Measurements from ENCODE around the gene METAP1D. TPM values are rescaled to one million over a fixed set of nuclear protein-coding genes. Genes with fewer than 3 reads are reported as not detected.
A peak's percentile ranks its signal among the peaks of the same experiment; 100 is the strongest.

The METAP1D gene
- total RNA-seq = 1 to 10 TPM; 4.1 to 4.8 TPM

DNA sequence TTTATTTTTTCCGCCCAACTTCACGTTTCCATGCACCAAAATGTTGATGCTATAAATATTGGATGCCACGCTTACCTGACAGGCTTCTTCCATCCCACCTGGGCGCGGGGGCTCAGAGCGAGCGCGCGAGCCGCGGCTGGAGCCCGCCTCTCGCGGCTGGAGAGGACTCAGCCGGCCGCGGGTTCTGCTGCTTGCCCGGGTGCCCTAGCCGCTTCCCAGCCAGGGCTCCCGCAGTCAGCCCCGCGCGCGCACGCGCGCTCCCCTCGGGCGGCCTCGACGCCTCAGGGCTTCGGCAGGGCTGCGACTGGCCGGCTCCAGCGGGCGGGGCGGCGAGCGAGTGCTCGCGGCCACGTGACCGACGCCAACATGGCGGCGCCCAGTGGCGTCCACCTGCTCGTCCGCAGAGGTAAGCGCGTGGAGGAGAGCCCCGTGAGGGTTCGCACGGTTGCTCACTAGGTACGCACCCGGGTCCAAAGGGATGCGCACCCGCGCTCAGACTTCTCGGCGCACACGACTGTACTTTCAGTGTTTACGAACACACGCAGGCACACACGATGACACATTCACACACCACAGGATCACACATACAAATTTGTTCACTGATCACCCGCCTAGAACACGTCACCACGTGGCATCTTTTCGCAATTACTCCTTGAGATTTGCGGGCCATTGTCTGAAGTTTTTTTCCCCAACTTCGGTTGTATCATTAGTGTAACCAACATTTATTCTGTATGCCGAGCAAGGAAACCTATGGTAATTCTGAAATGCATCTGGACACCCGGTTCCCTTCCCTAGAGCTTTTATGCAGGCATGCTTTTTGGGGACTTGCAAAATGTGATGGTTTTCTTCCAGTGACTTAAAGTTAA lies at the start of gene METAP1D:
METAP1D (plus strand) TSS at position 350 of the 866 bp plus-strand sequence; CDS start at position 367, 17 bp downstream.
- peak; percentile 98 for ATAC-seq (replicated peaks)
- H3K9me3 Mint-ChIP-seq = no peaks in the 10 kb centered on the region
- H3K4me1 Mint-ChIP-seq = peaks cover 18% of the 10 kb centered on the region
- H3K36me3 Mint-ChIP-seq (ENCODE audit: low read depth) = no peaks in the 10 kb centered on the region
- H3K27ac Mint-ChIP-seq = peak within 1 kb of the TSS; percentile 81
- peak within 1 kb of the TSS; percentile 86 for H3K4me3 Mint-ChIP-seq
- H3K27me3 Mint-ChIP-seq = peaks cover 3% of the 10 kb centered on the region

DNA sequence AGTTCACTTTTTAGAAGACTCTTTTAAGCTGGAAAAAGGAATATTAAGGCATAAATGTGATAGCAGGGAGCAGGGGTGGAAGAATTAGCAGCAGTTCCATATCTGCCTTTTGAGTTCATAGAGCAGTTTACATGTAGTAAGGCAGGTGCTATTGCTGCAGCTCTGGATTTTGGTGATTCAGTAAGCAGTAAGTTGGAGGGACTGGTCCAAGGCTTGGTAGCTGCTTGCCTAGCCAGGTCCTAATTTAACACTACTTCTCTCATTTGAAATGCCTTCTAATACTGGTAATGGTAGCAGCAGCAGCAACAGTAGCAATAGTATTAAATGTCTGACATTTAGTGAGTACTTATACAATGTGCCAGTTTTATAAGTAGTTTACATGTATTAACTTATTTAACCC lies 47.5 kb upstream of the METAP1D start:
- Mint-ChIP-seq H3K4me1 (peaks cover 12% of the 10 kb centered on the region), H3K36me3 (ENCODE audit: low read depth) (peaks cover 72% of the 10 kb centered on the region), H3K9me3 (no peaks in the 10 kb centered on the region), H3K27ac (no peak overlapping the region), H3K4me3 (no peak overlapping the region), H3K27me3 (no peaks in the 10 kb centered on the region)
- no peak for ATAC-seq (replicated peaks)

DNA sequence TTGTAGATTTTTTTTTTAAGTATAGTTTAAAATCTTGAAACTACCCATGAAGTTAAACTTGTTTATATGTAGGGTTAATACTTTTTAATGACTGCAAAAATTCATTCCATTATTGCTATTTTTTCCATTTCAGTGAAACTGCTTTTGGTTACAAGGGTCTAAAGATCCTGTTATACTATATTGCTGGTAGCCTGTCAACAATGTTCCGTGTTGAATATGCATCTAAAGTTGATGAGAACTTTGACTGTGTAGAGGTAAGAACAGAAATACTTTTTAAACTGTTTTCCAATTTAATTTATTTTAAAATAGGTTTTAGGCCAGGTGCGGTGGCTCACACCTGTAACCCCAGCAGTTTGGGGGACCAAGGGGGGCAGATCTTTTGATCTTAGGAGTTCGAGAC lies 47.0 kb upstream of the METAP1D start:
- Mint-ChIP-seq H3K4me1 (peaks cover 12% of the 10 kb centered on the region), H3K4me3 (no peak overlapping the region), H3K27ac (no peak overlapping the region), H3K27me3 (no peaks in the 10 kb centered on the region), H3K36me3 (ENCODE audit: low read depth) (peaks cover 74% of the 10 kb centered on the region), H3K9me3 (no peaks in the 10 kb centered on the region)
- ATAC-seq (replicated peaks) = no peak

DNA sequence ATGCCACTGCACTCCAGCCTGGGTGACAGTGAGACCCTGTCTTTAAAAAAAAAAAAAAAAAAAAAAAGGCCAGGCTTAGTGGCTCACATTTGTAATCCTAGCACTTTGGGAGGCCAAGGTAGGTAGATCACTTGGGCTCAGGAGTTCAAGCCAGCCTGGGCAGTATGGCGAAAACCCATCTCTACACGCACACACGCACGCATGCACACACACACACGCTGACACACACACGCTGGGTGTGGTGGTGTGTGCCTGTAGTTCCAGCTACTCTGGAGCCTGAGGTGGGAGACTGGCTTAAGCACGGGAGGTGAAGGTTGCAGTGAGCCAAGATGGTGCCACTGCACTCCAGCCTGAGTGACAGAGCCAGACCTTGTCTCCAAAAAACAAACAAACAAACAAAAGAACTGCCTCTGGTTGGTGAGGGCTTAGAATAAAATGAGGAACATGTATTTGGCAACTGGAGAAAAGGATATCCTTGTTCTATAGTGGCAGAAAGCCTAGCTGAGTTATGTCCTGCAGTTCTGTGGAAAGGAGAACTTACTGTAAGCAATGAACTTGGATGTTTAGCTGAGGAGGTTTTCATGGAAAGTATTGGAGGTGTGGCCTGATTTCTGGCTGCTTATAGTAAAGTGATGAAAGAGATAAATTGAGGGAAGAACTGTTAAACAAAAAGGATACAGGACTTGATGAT lies 43.5 kb upstream of the METAP1D start:
- Mint-ChIP-seq H3K36me3 (ENCODE audit: low read depth) (peaks cover 65% of the 10 kb centered on the region), H3K9me3 (no peaks in the 10 kb centered on the region), H3K27me3 (no peaks in the 10 kb centered on the region), H3K27ac (no peak overlapping the region), H3K4me1 (peaks cover 12% of the 10 kb centered on the region), H3K4me3 (no peak overlapping the region)
- no peak for ATAC-seq (replicated peaks)

DNA sequence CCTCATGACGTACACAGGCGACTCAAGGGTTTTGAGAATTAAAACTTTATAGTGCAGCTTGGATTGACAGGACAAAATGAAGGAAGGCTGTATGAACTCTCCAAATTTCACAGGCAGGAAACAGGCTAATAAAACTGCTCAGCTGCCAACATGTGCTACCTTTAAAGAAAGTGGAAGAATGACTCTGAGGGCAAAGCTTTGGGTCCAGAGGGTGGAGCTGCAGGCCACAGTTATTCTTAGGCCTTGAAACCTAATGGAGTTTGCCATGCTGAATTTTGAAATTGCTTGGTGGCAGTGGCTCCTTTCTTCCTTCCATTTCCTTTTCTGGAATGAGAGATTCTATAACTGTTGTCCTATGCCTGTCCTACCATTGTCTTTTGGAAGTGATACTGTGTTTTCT lies 42.7 kb upstream of the METAP1D start:
- ATAC-seq (replicated peaks) = no peak
- H3K9me3 Mint-ChIP-seq = no peaks in the 10 kb centered on the region

DNA sequence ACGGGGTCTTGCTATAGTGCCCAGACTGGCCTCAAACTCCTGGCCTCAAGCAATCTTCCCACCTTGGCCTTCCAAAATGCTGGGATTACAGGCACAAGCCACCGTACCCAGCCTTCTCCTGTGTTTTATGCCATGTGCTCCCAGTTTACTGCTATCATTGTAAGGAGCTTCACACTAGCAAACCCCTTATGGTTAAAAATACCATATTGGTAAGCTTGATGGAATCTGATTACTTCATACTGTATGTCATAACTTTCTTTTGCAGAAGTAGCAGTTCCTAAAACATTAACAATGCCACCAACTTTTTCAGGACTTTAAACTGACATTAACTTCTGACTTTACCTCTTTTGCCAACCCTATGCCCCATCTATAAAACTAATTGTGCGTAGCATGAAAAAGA lies 41.3 kb upstream of the METAP1D start:
- Mint-ChIP-seq H3K27ac (no peak overlapping the region), H3K9me3 (no peaks in the 10 kb centered on the region)
- no peak for ATAC-seq (replicated peaks)

More for the DNA sequence above, 42.7 kb upstream of the METAP1D start:
- Mint-ChIP-seq H3K27ac (no peak overlapping the region), H3K36me3 (ENCODE audit: low read depth) (peaks cover 59% of the 10 kb centered on the region), H3K4me3 (no peak overlapping the region), H3K27me3 (no peaks in the 10 kb centered on the region), H3K4me1 (peaks cover 12% of the 10 kb centered on the region)

DNA sequence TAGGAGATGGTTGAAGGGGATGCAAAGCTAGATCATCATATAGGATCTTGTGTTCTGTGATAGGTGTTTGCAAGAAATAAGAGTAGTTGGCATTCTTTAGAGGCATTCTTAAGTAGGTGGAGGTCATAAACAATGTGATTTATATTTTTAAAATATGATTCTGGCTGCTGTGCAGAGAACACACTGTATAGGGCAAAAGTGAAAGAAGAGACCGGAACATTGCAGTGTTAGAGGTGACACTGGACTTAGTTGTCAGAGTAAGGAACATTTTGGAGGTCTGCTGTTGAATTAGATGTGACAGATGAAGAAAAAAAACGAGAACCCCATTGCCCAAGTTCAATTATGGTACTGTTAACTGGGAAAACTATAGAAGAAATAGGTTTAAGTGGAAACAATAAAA lies 39.8 kb upstream of the METAP1D start:
- Mint-ChIP-seq H3K9me3 (no peaks in the 10 kb centered on the region), H3K36me3 (ENCODE audit: low read depth) (peaks cover 41% of the 10 kb centered on the region), H3K27me3 (no peaks in the 10 kb centered on the region), H3K27ac (no peak overlapping the region), H3K4me1 (peaks cover 10% of the 10 kb centered on the region), H3K4me3 (no peak overlapping the region)
- ATAC-seq (replicated peaks) = no peak

More for the DNA sequence above, 41.3 kb upstream of the METAP1D start:
- Mint-ChIP-seq H3K27me3 (no peaks in the 10 kb centered on the region), H3K4me1 (peaks cover 12% of the 10 kb centered on the region), H3K4me3 (no peak overlapping the region), H3K36me3 (ENCODE audit: low read depth) (peaks cover 46% of the 10 kb centered on the region)

DNA sequence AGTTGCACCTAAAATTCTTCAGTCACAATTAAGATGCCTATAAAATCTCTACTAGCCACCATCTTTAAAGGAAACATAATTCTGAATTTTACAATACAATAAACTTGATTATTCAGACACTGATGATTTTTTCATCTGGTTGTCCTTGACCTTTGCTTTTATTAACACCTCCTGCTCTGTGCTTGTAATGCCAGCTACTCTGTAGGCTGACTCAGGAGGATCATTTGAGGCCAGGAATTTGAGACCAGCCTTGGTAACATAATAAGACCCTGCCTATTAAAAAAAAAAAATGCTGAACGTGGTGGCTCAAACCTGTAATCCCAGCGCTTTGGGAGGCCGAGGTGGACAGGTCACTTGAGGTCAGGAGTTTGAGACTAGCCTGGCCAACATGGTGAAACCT lies 39.2 kb upstream of the METAP1D start:
- H3K9me3 Mint-ChIP-seq = no peaks in the 10 kb centered on the region
- H3K4me3 Mint-ChIP-seq = no peak overlapping the region
- no peak for ATAC-seq (replicated peaks)
- peaks cover 8% of the 10 kb centered on the region for H3K4me1 Mint-ChIP-seq
- H3K36me3 Mint-ChIP-seq (ENCODE audit: low read depth) = peaks cover 42% of the 10 kb centered on the region
- no peaks in the 10 kb centered on the region for H3K27me3 Mint-ChIP-seq
- H3K27ac Mint-ChIP-seq = no peak overlapping the region

DNA sequence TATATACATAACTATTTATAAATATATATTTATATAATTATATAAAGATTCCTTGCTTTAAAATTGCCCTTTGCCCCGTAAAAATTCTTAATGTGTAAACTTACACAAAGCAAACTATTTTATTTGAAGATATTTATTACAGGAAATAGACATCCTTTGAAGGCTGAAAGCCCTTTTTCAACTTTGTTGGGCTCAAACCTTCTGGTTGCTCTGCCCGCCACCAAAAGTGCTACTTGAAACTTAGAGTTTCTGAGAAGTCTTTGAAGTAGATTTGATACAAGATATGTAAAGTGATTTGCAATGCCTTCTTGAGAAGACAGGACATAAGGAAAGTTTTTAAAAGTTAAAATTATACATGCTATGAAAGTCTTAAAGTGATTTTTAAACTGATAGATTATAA lies 36.6 kb upstream of the METAP1D start:
- Mint-ChIP-seq H3K9me3 (no peaks in the 10 kb centered on the region), H3K36me3 (ENCODE audit: low read depth) (peaks cover 50% of the 10 kb centered on the region), H3K4me3 (no peak overlapping the region), H3K4me1 (peaks cover 4% of the 10 kb centered on the region), H3K27me3 (no peaks in the 10 kb centered on the region), H3K27ac (peak overlapping the region; percentile 49)
- ATAC-seq (replicated peaks) = no peak

DNA sequence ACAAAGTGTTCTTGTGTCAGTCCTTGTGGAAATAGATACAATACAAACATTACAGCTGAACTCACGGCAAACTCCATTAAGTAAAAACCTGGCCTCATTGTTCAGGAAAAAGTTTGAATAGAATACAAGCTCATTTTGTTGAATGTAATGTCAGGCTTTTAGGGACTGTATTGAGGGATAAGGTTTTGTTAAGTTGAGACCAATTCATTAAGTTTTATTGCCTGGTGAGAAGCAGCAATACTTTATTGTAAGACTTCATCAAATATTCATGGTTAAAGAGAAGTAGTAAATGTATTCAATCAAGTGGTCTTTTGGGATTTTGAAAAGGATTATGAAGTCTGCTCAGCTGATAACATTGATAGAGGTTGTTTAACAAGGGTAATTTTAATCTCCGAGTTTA lies 35.4 kb upstream of the METAP1D start:
- Mint-ChIP-seq H3K9me3 (no peaks in the 10 kb centered on the region), H3K27ac (no peak overlapping the region), H3K27me3 (no peaks in the 10 kb centered on the region), H3K4me1 (peaks cover 4% of the 10 kb centered on the region), H3K4me3 (no peak overlapping the region), H3K36me3 (ENCODE audit: low read depth) (peaks cover 53% of the 10 kb centered on the region)
- no peak for ATAC-seq (replicated peaks)

DNA sequence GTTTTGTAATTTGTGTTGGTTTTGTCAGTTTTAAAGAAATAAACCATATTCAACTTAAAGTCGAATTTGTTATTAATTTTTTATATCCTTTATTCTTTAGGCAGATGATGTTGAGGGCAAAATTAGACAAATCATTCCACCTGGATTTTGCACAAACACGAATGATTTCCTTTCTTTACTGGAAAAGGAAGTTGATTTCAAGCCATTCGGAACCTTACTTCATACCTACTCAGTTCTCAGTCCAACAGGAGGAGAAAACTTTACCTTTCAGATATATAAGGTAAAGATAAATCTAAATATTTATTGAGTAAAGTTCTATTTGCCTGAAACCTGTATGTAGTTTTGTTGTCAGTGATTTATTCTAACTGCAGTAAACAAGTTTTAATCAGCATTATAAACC lies 34.5 kb upstream of the METAP1D start:
- H3K27ac Mint-ChIP-seq = no peak overlapping the region
- no peaks in the 10 kb centered on the region for H3K27me3 Mint-ChIP-seq
- no peak for ATAC-seq (replicated peaks)
- H3K4me1 Mint-ChIP-seq = peaks cover 4% of the 10 kb centered on the region
- H3K4me3 Mint-ChIP-seq = no peak overlapping the region
- H3K9me3 Mint-ChIP-seq = no peaks in the 10 kb centered on the region
- H3K36me3 Mint-ChIP-seq (ENCODE audit: low read depth) = peaks cover 58% of the 10 kb centered on the region

DNA sequence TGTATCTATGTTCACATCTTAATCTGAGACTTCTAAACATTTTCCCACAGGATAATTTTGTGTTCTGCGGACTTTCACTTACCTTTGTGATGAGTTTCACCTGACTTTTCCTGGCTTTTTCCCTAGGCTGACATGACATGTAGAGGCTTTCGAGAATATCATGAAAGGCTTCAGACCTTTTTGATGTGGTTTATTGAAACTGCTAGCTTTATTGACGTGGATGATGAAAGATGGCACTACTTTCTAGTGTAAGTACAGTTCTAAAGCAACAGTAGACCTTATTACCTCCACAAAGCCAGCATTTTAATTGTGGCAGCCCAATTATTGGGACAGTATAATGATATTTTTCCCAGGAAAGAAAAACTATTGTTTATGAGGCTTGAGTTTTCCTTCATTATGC lies 34.1 kb upstream of the METAP1D start:
- no peaks in the 10 kb centered on the region for H3K27me3 Mint-ChIP-seq
- ATAC-seq (replicated peaks) = no peak
- no peak overlapping the region for H3K4me3 Mint-ChIP-seq
- peaks cover 58% of the 10 kb centered on the region for H3K36me3 Mint-ChIP-seq (ENCODE audit: low read depth)
- no peaks in the 10 kb centered on the region for H3K9me3 Mint-ChIP-seq
- peaks cover 4% of the 10 kb centered on the region for H3K4me1 Mint-ChIP-seq
- no peak overlapping the region for H3K27ac Mint-ChIP-seq

DNA sequence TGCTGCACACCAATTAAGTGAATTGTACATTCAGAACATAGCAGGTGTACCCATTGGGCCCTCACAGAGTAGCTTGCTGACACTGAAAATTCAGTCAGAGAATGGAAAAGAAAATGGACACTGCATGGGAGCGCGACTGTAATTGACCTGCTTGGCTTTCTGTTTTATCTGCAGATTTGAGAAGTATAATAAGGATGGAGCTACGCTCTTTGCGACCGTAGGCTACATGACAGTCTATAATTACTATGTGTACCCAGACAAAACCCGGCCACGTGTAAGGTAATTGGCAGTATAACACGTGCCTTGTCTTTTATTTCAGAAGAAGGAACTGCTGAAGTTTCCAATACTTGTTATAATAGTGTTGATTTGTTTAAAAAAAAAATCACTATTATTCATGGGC lies 33.5 kb upstream of the METAP1D start:
- H3K27me3 Mint-ChIP-seq = no peaks in the 10 kb centered on the region
- H3K36me3 Mint-ChIP-seq (ENCODE audit: low read depth) = peaks cover 64% of the 10 kb centered on the region
- ATAC-seq (replicated peaks) = no peak
- H3K4me1 Mint-ChIP-seq = peaks cover 4% of the 10 kb centered on the region
- no peak overlapping the region for H3K27ac Mint-ChIP-seq
- H3K9me3 Mint-ChIP-seq = no peaks in the 10 kb centered on the region
- H3K4me3 Mint-ChIP-seq = no peak overlapping the region

DNA sequence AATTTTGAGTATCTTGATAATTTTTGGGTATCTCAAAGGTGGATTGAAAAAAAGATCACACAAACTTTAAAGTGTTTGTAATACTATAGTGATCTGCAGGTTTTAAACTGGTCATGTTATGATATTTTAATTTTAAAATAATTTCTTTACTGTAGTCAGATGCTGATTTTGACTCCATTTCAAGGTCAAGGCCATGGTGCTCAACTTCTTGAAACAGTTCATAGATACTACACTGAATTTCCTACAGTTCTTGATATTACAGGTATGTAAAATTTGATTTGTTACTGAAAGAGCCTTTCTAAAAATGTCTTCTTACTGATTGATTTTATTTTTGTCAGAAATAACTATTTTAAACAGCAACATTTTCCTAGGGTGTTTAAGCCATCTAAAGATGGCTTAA lies 33.1 kb upstream of the METAP1D start:
- no peak overlapping the region for H3K4me3 Mint-ChIP-seq
- H3K27ac Mint-ChIP-seq = no peak overlapping the region
- H3K4me1 Mint-ChIP-seq = peaks cover 4% of the 10 kb centered on the region
- no peak for ATAC-seq (replicated peaks)
- peaks cover 68% of the 10 kb centered on the region for H3K36me3 Mint-ChIP-seq (ENCODE audit: low read depth)
- H3K27me3 Mint-ChIP-seq = no peaks in the 10 kb centered on the region
- H3K9me3 Mint-ChIP-seq = no peaks in the 10 kb centered on the region

DNA sequence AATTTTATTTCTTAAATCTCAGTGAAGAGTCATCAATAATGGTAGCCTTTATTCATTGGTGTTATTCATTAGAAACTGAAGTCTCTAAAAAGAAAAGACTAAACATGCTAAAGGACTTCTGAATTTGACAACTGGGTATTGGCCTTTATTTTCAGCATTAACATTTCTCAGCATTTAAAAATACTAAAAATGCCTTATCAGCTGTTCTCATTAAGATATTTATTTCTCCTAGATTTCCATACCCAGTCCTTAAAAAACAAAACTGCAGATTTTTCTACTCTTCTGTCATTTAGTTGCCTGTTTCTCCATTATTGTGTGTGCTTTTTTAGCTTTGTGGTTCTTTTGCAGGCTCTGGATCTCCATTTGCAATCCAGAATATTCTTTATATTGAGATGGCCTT lies 31.2 kb upstream of the METAP1D start:
- H3K4me1 Mint-ChIP-seq = peaks cover 4% of the 10 kb centered on the region
- H3K27me3 Mint-ChIP-seq = no peaks in the 10 kb centered on the region
- H3K4me3 Mint-ChIP-seq = no peak overlapping the region
- no peaks in the 10 kb centered on the region for H3K9me3 Mint-ChIP-seq
- ATAC-seq (replicated peaks) = no peak
- H3K36me3 Mint-ChIP-seq (ENCODE audit: low read depth) = peaks cover 87% of the 10 kb centered on the region
- H3K27ac Mint-ChIP-seq = no peak overlapping the region

Measured in activated T-helper 17 cell treated with anti-CD3 and anti-CD28 coated beads, Interleukin-2, amount 50 U/mL, for 72 hours (primary cell).